Lower leg skin (tissue), 3 donors: ENCODE data around the gene NUTM2B.
"Not testable (repeated sequence)": the region's sequence is repeated elsewhere in the genome, so short reads cannot be mapped to it uniquely, and the experiment has no call there.

Experiments used
- POLR2A ChIP-seq, 2 donors: fragments of 450-650 bp; IDR thresholded peaks; one replicate each; pipeline ENCODE4 v1.6.1; 2016 to 2017; ENCODE audit warnings: antibody characterized with exemption in 2 of 2, mild to moderate bottlenecking in 1 of 2, moderate library complexity in 1 of 2
- TF ChIP-seq, protein P1 (sequence below), 3 donors: fragments of 450-650 bp; IDR thresholded peaks; one replicate each; pipeline ENCODE4 v1.5.1; 2016; ENCODE audit warnings: antibody characterized with exemption in 3 of 3, mild to moderate bottlenecking in 3 of 3, moderate library complexity in 2 of 3

DNA sequence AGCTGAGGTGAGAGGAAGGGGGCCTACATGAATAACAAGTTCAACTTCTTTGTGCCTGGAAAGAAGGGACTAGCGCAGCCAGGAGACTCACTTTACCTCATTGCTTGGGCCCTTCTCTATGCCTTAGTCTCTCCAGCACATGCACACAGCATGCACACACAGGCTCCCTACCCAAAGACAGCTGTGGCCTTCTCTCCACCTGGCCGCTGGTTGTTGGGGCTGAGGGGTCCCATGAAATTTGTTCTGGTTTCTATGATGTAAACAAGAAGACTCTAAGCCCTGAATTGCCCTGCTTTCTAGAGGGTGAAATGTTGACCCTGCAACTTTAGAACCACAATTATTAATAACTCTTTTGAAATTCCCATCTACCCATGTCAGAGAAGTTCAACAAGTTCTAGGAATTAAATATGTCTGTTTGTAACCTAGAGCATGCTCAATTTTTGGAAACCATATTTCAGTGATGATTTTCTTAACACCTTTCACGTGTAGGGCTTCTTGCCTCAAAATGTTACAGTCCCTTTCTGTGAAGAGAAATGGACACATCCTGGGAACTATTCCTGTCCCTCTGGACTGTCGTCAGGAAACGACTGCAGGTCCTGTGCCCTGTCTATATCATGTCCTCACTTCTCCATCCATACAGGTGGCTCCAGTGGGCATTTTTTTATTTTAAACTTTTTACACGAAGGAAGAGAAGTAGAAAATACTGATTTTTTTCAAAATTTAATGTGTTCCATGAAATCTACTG lies 15.4 kb upstream of the NUTM2B start:
- TF ChIP-seq, protein P1, sequence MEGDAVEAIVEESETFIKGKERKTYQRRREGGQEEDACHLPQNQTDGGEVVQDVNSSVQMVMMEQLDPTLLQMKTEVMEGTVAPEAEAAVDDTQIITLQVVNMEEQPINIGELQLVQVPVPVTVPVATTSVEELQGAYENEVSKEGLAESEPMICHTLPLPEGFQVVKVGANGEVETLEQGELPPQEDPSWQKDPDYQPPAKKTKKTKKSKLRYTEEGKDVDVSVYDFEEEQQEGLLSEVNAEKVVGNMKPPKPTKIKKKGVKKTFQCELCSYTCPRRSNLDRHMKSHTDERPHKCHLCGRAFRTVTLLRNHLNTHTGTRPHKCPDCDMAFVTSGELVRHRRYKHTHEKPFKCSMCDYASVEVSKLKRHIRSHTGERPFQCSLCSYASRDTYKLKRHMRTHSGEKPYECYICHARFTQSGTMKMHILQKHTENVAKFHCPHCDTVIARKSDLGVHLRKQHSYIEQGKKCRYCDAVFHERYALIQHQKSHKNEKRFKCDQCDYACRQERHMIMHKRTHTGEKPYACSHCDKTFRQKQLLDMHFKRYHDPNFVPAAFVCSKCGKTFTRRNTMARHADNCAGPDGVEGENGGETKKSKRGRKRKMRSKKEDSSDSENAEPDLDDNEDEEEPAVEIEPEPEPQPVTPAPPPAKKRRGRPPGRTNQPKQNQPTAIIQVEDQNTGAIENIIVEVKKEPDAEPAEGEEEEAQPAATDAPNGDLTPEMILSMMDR (IDR thresholded peaks at IDR 0.05), result not testable (repeated sequence)
- TF ChIP-seq POLR2A (IDR thresholded peaks at IDR 0.05), result not testable (repeated sequence)
